Fibroblast of lung (primary cell): ENCODE measurements around the gene THOC6. TPM values are rescaled to one million over a fixed set of nuclear protein-coding genes. Genes with fewer than 3 reads are reported as not detected.
A peak's percentile ranks its signal among the peaks of the same experiment; 100 is the strongest.

Experiments
- DNase-seq, 2 donors: peaks; one replicate each; pipeline versions ENCODE4 v3.0.0 to v3.0.0-alpha.2; 2010; ENCODE audit warnings: low read depth in 2 of 2
- H2AFZ ChIP-seq: 2 replicates; pipeline ENCODE4 v1.5.1; 2012; ENCODE audit warnings: low read length, control low read depth, inconsistent platforms
- H3K27ac ChIP-seq: 2 replicates; pipeline ENCODE4 v1.5.1; 2011; ENCODE audit warnings: low read length, control low read depth; ENCODE audit not compliant: insufficient read depth
- H3K27me3 ChIP-seq: 2 replicates; pipeline ENCODE4 v1.5.1; 2011; ENCODE audit warnings: mild to moderate bottlenecking, low read length; ENCODE audit not compliant: control insufficient read depth, insufficient read depth
- H3K36me3 ChIP-seq: 2 replicates; pipeline ENCODE4 v1.5.1; 2011; ENCODE audit warnings: low read length; ENCODE audit not compliant: control insufficient read depth, insufficient read depth
- H3K4me1 ChIP-seq: 2 replicates; pipeline ENCODE4 v1.5.1; 2011; ENCODE audit warnings: low read length; ENCODE audit not compliant: control insufficient read depth, insufficient read depth; ENCODE audit errors: extremely low read depth
- H3K4me2 ChIP-seq: 2 replicates; pipeline ENCODE4 v1.5.1; 2011; ENCODE audit warnings: low read length, control low read depth; ENCODE audit not compliant: insufficient read depth; ENCODE audit errors: extremely low read depth
- H3K4me3 ChIP-seq, 4 experiments: fragments of 200-600 bp in 1 of 4; sonication (generic) in 1 of 4; replicated peaks in 1 of 4; 2 replicates each; pipeline ENCODE4 v1.5.1; 2011 to 2016; ENCODE audit warnings: low read length in 4 of 4, low read depth in 3 of 4, mild to moderate bottlenecking in 3 of 4, control low read depth in 2 of 4, inconsistent platforms in 1 of 4, mixed read lengths in 1 of 4; ENCODE audit not compliant: insufficient read depth in 1 of 4; ENCODE audit errors: control extremely low read depth in 1 of 4
- H3K79me2 ChIP-seq: 2 replicates; pipeline ENCODE4 v1.5.1; 2012; ENCODE audit warnings: mild to moderate bottlenecking, low read length, inconsistent platforms; ENCODE audit not compliant: control insufficient read depth, insufficient read depth
- H3K9ac ChIP-seq: 2 replicates; pipeline ENCODE4 v1.5.1; 2011; ENCODE audit warnings: mild to moderate bottlenecking, low read length, control low read depth; ENCODE audit not compliant: insufficient read depth
- H3K9me3 ChIP-seq: 2 replicates; pipeline ENCODE4 v1.5.1; 2012; ENCODE audit warnings: low read depth, low read length; ENCODE audit not compliant: control insufficient read depth, insufficient read depth
- H4K20me1 ChIP-seq: 2 replicates; pipeline ENCODE4 v1.5.1; 2011; ENCODE audit warnings: low read length; ENCODE audit not compliant: control insufficient read depth, insufficient read depth; ENCODE audit errors: extremely low read depth
- EZH2 ChIP-seq: IDR thresholded peaks from 2 replicates; pipeline ENCODE4 v1.5.1; 2012; ENCODE audit warnings: low read length, control low read depth, mild to moderate bottlenecking; ENCODE audit errors: missing control alignments
- polyA plus RNA-seq, 2 donors: library from polyadenylated mRNA; depleted of rRNA in 1 of 2; stranded (reverse) in 1 of 2; unstranded in 1 of 2; fragments of >200 nt; gene quantifications; 2 replicates each; pipeline ENCODE4 v1.2.1, GENCODE V29; 2011 to 2012; ENCODE audit warnings: missing spikeins in 1 of 2
- total RNA-seq: library from RNA; depleted of rRNA; stranded (reverse); fragments of >200 nt; gene quantifications from 2 replicates; pipeline ENCODE4 v1.2.1, GENCODE V29; 2014
- TF ChIP-seq, protein P1 (sequence below), 2 donors: IDR thresholded peaks in 1 of 2; conservative IDR thresholded peaks in 1 of 2; 1 replicate in 1 of 2; 2 replicates in 1 of 2; pipeline ENCODE4 v1.5.1; 2011 to 2012; ENCODE audit warnings: low read length in 2 of 2, control low read depth in 1 of 2, inconsistent platforms in 1 of 2, low read depth in 1 of 2, mild to moderate bottlenecking in 1 of 2

Gene THOC6
- total and polyA plus RNA-seq, 2 donors (not counting 1 experiment from before 2014, with no cell fraction given): 17.6 to 26.6 TPM

DNA sequence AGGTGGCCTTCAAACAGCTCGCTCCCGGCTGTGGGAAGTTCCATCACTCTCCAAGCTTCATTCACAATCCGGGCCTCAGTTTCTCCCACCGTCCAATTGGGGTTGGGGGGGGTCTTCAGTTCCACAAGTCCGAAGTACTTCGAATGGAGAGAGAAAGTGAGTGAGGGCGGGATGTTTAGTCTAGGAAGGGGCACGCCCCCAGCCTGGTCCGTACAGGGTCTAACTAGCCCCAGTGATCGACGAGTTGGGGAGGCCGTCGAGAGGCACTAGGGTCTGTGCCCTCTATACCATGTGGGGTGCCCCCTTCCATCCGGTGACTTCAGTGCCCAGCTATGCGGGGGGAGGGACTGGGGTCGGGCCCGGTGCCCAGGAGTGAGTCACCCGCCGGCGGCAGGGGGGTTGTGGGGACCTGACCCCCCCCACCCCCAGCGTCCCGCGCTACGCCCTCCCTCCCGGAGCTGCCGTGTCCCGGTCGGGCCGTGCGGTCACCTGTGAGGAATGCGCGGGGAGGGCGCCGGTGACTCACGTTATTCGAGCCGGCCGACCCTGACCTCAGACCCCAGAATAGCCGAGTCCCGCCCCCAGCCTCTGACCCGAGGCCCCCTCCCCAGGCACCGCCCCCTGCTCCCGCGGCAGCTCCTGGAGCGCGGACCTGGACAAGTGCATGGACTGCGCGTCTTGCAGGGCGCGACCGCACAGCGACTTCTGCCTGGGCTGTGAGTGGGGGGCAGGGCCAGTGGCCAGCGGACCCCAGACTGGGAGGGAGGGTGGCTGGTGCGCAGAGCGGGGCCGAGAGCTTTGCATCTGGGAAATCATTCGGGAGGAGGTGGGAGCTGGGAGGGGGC, 3.0 kb upstream of the THOC6 start:
- H4K20me1 ChIP-seq: no peaks in the 10 kb centered on the region
- no peak overlapping the region for H2AFZ ChIP-seq
- H3K36me3 ChIP-seq: peaks cover 13% of the 10 kb centered on the region
- H3K9ac ChIP-seq: peak overlapping the region; percentile 99
- no peaks in the 10 kb centered on the region for H3K9me3 ChIP-seq
- peaks cover 7% of the 10 kb centered on the region for H3K4me1 ChIP-seq
- H3K79me2 ChIP-seq: peaks cover 2% of the 10 kb centered on the region
- H3K4me3 ChIP-seq: peak overlapping the region; percentile 82 to 100 (median 96)
- no peaks in the 10 kb centered on the region for H3K27me3 ChIP-seq
- H3K4me2 ChIP-seq: peak overlapping the region; percentile 86
- TF ChIP-seq, protein P1, sequence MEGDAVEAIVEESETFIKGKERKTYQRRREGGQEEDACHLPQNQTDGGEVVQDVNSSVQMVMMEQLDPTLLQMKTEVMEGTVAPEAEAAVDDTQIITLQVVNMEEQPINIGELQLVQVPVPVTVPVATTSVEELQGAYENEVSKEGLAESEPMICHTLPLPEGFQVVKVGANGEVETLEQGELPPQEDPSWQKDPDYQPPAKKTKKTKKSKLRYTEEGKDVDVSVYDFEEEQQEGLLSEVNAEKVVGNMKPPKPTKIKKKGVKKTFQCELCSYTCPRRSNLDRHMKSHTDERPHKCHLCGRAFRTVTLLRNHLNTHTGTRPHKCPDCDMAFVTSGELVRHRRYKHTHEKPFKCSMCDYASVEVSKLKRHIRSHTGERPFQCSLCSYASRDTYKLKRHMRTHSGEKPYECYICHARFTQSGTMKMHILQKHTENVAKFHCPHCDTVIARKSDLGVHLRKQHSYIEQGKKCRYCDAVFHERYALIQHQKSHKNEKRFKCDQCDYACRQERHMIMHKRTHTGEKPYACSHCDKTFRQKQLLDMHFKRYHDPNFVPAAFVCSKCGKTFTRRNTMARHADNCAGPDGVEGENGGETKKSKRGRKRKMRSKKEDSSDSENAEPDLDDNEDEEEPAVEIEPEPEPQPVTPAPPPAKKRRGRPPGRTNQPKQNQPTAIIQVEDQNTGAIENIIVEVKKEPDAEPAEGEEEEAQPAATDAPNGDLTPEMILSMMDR (conservative IDR thresholded peaks at IDR 0.05 in 1 of 2, IDR thresholded peaks at IDR 0.05 in 1 of 2; ENCODE audit: low read depth in 1 of 2, low read length in 2 of 2): no peak
- TF ChIP-seq EZH2: no peak
- DNase-seq: peak; percentile 85 to 91
- H3K27ac ChIP-seq: peak overlapping the region; percentile 99

DNA sequence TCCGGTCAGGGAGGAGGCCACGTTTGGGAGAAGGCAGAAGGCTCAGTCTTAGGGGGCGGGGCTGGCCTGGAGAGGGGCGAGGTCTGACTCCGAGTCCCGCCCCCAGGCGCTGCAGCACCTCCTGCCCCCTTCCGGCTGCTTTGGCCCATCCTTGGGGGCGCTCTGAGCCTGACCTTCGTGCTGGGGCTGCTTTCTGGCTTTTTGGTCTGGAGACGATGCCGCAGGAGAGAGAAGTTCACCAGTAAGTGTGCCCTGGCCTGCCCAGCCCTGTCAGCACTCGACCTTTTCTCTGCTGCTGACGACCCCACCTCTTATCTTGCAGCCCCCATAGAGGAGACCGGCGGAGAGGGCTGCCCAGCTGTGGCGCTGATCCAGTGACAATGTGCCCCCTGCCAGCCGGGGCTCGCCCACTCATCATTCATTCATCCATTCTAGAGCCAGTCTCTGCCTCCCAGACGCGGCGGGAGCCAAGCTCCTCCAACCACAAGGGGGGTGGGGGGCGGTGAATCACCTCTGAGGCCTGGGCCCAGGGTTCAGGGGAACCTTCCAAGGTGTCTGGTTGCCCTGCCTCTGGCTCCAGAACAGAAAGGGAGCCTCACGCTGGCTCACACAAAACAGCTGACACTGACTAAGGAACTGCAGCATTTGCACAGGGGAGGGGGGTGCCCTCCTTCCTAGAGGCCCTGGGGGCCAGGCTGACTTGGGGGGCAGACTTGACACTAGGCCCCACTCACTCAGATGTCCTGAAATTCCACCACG, 2.2 kb upstream of the THOC6 start:
- H3K4me2 ChIP-seq: peak overlapping the region; percentile 86
- H4K20me1 ChIP-seq: no peaks in the 10 kb centered on the region
- H3K4me3 ChIP-seq: peak overlapping the region; percentile 54 to 100 (median 96)
- H3K27ac ChIP-seq: peak overlapping the region; percentile 99
- H2AFZ ChIP-seq: no peak overlapping the region
- peaks cover 19% of the 10 kb centered on the region for H3K36me3 ChIP-seq
- peaks cover 2% of the 10 kb centered on the region for H3K79me2 ChIP-seq
- no peaks in the 10 kb centered on the region for H3K27me3 ChIP-seq
- no peaks in the 10 kb centered on the region for H3K9me3 ChIP-seq
- peak overlapping the region; percentile 99 for H3K9ac ChIP-seq
- H3K4me1 ChIP-seq: peaks cover 7% of the 10 kb centered on the region
- DNase-seq: peak; percentile 88 to 96
- TF ChIP-seq, protein P1 (conservative IDR thresholded peaks at IDR 0.05 in 1 of 2, IDR thresholded peaks at IDR 0.05 in 1 of 2; ENCODE audit: low read depth in 1 of 2, low read length in 2 of 2): peak; percentile 26 to 39
- TF ChIP-seq EZH2: no peak

DNA sequence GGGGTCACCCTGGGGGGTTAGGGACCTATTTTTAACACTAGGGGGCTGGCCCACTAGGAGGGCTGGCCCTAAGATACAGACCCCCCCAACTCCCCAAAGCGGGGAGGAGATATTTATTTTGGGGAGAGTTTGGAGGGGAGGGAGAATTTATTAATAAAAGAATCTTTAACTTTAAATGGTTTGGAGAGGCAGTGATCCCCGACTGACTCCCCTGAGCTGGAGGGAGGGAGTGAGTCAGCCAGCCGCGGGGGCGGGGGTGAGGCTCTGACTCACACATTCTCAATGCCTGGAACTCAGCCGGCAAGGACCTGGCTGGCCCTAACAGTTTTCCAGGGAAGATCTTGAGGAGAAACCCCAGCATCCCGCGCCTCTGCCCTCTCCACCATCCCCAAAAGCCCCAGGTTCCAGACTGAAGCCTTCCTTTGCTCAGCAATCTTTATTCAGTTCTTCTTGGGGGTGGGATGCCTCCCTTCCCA, 1.6 kb upstream of the THOC6 start:
- Histone ChIP-seq H3K9me3 (no peaks in the 10 kb centered on the region), H3K4me2 (peak overlapping the region; percentile 99), H3K27me3 (no peaks in the 10 kb centered on the region), H3K27ac (peak overlapping the region; percentile 99), H3K4me1 (peaks cover 7% of the 10 kb centered on the region), H3K79me2 (peaks cover 2% of the 10 kb centered on the region), H3K4me3 (peak overlapping the region; percentile 68 to 100 (median 96)), H3K9ac (peak overlapping the region; percentile 99), H2AFZ (no peak overlapping the region), H4K20me1 (no peaks in the 10 kb centered on the region), H3K36me3 (peaks cover 24% of the 10 kb centered on the region)
- peak; percentile 93 to 96 for DNase-seq
- TF ChIP-seq, protein P1 (conservative IDR thresholded peaks at IDR 0.05 in 1 of 2, IDR thresholded peaks at IDR 0.05 in 1 of 2; ENCODE audit: low read depth in 1 of 2, low read length in 2 of 2): no peak
- no peak for TF ChIP-seq EZH2
